HG02610 (cell line): ENCODE data around the gene TIPIN.
"Not testable (repeated sequence)": the region's sequence is repeated elsewhere in the genome, so short reads cannot be mapped to it uniquely, and the experiment has no call there.

Experiments used
- ATAC-seq: cut with Tn5 transposase; IDR thresholded peaks from one replicate; pipeline ENCODE4 v1.9.1; 2021; ENCODE audit warnings: mild to moderate bottlenecking, moderate library complexity; ENCODE audit not compliant: unreplicated experiment

TIPIN gene

GRCh38 chr15:66386204-66387123 lies 30.0 kb upstream of the TIPIN start, which contains the start of gene MAP2K1:
MAP2K1 (plus strand) TSS chr15:66386912; CDS start chr15:66387348, 436 bp downstream.
- ATAC-seq = peak; percentile 78

GRCh38 chr15:66381376-66381775 lies 24.9 kb upstream of the TIPIN start:
- not testable (repeated sequence) for ATAC-seq

DNA sequence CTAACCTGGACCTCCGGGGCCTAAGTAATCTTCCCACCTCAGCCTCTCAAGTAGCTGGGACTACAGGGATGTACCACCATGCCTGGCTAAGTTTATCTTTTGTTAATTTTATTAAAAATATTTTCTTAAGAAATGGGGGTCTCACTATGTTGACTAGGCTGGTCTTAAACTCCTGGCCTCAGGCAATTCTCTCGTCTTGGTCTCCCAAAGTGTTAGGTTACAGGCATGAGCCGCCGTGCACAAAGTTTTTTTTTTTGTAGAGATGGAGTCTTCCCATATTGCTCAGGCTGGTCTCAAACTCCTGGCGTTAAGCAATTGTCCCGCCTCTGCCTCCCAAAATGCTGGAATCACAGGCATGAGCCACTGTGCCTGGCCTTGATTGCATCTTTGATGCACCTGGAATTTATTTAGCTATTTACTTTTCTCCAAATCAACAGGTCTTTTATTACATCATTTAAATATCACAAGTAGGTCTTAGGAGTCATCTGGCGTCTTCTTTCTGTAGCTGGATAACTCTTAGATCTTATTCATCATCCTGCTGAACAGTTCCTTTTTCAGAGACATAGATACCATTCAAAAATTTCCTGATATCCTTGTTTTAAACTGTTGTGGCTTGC lies 22.4 kb upstream of the TIPIN start:
- no peak for ATAC-seq

- no peak for ATAC-seq
Observed at GRCh38 chr15:66374179-66374578, 17.7 kb upstream of the TIPIN start.

- ATAC-seq = peak; percentile 55
Observed at GRCh38 chr15:66369773-66370651, 13.5 kb upstream of the TIPIN start.

GRCh38 chr15:66364944-66365528 lies 8.6 kb upstream of the TIPIN start:
- no peak for ATAC-seq

GRCh38 chr15:66362776-66363175 lies 6.3 kb upstream of the TIPIN start:
- ATAC-seq = no peak

DNA sequence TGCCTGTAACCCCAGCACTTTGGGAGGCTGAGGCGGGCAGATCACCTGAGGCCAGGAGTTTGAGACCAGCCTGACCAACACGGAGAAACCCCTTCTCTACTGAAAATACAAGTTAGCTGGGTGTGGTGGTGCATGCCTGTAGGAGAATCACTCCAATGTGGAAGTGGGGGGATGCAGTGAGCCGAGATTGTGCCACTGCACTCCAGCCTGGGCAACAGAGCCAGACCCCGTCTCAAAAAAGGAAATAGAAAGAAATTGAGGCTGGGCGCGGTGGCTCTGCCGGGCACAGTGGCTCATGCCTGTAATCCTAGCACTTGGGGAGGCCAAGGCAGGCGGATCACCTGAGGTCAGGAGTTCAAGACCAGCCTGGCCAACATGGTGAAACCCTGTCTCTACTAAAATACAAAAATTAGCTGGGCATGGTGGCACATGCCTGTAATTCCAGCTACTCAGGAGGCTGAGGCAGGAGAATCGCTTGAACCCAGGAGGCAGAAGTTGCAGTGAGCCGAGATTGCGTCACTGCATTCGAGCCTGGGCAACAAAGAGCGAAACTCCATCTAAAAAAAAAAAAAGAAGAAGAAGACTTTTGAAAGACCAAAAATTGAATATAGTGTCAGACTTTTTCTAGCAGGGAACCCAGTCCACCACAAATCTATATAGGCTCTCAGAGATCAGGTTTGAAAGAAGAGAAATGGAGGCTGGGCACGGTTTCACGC lies 5.4 kb upstream of the TIPIN start:
- ATAC-seq = not testable (repeated sequence)

GRCh38 chr15:66359740-66360139 lies 3.3 kb upstream of the TIPIN start:
- ATAC-seq = no peak

DNA sequence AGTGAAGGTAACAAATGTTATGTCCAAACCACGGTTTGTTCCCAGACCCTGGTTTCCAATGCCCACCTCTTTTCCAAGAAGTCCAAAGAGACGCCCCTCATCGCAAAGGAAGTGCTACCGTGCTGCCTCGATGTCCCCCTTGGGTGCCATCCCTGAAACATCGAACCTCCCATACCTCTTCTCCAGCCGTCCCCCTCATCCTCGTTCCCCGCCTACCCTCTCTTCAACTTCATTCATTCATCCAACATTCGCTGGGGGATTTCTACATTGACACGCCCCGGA lies 467 bp downstream of the TIPIN start:
- no peak for ATAC-seq

DNA sequence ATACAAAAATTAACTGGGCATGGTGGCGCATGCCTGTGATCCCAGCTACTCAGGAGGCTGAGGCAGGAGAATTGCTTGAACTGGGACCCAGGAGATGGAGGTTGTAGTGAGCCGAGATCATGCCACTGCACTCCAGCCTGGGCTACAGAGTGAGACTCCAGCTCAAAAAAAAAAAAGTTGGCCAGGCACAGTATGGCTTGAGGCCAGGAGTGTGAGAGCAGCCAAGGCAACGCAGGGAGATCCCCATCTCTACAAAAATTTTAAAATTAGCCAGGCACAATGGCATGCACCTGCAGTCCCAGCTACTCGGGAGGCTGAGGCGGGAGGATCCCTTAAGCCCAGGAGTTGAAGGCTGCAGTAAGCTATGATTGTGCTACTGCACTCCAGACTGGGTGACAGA lies 8.0 kb downstream of the TIPIN start:
- not testable (repeated sequence) for ATAC-seq

- no peak for ATAC-seq
Observed at GRCh38 chr15:66328771-66329170, 27.7 kb downstream of the TIPIN start.

DNA sequence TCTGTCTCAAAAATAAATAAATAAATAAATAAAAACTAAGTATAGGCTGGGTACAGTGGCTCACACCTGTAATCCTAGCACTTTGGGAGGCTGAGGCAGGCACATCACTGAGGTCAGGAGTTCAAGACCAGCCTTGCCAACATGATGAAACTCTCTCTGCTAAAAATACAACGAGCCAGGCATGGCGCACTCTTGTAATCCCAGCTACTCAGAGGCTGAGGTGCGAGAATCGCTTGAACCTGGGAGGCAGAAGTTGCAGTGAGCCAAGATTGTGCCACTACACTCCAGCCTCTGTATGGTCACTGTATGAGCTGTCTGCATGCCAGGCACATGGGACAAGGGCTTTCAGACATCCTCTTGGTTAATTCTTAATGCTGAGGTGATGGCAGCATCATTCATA lies 28.7 kb downstream of the TIPIN start:
- ATAC-seq = no peak

DNA sequence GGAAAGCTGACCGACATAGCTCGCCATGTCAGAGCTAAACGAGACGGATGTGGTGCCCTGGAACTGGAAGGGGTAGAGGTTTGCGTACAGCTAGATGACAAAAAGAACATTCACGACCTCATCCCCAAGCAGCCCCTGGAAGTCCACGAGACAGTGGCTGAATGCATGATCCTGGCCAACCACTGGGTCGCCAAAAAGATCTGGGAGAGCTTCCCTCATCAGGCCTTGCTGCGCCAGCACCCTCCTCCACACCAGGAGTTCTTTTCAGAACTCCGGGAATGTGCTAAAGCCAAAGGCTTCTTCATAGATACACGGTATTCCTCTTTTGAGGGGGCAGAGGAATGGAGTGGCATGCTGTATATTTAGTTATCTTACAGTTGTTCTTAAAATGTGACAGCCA lies 30.4 kb downstream of the TIPIN start:
- no peak for ATAC-seq

DNA sequence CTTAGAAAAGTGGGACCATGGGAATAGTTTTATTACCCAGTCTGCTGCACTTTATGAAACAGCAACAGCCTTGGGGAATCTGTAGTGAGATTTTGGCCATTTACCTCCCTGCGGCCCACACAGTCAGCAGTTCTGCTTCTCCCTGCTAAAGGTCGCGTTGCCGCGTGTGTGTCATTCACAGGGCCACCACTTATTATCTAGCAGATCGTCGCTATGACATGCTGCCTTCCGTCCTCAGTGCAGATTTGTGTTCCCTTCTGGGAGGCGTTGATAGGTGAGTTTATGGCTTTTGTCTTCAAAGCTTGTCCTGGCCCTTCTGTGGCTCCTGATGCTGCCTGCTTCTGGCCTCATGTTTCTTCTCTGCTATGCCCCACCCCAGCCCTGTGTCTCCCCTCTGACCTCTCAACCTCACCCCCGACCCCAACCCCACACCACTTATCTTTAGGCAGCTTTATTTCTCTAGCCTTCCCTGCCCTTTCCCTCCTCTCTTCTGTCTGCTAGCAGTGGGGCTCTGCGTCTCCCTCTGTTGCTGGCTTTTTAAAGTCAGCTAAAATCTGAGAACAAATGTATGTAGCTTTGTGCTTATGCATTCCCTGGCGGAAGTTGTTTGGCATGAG lies 33.1 kb downstream of the TIPIN start:
- no peak for ATAC-seq

DNA sequence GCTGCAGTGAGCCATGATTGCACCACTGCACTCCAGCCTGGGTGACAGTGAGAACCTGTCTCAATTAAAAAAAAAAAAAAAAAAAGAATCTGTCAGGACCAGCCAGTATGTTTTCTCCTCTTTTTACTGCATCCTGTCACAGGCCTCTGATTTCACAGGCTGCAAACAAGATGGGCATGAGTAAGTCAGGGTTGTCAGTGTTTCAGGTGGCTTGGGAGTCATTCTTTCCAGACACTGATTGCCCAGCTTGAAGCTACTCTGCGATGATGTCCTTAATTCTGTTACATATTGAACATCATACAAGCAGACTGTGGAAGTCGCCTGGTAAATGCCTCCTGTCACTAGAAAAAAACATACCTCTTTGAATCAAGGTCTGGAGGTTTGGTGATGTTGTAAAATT lies 44.3 kb downstream of the TIPIN start:
- no peak for ATAC-seq

DNA sequence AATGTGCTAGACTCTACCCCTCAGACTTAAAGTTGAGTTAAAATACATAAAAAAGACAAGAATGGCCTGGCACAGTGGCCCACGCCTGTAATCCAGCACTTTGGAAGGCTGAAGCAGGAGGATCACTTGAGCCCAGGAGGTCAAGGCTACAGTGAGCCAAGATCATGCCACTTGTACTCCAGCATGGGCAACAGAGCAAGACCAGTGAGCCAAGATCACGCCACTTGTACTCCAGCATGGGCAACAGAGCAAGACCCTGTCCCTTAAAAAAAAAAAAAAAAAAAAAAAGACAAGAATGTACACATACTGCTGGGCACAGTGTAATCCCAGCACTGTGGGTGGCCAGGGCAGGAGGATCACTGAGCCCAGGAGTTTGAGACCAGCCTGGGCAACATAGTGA lies 45.7 kb downstream of the TIPIN start:
- no peak for ATAC-seq

- ATAC-seq = no peak
Observed at GRCh38 chr15:66309828-66310227, 46.7 kb downstream of the TIPIN start.

- no peak for ATAC-seq
Observed at GRCh38 chr15:66308531-66308930, 48.0 kb downstream of the TIPIN start.

- ATAC-seq = no peak
Observed at GRCh38 chr15:66306381-66306780, 50.1 kb downstream of the TIPIN start.
